ENCODE measurements around the gene C19orf12.
"Not testable (repeated sequence)": the region's sequence is repeated elsewhere in the genome, so short reads cannot be mapped to it uniquely, and the experiment has no call there.

The C19orf12 gene

GRCh38 chr19:29677001-29677817, 37.9 kb downstream of the C19orf12 start:
- no peak for DNase-seq (ENCODE audit: low read depth, low spot score)

- DNase-seq (ENCODE audit: low read depth, low spot score) = no peak
Measured at GRCh38 chr19:29676586-29676985, 38.5 kb downstream of the C19orf12 start.

GRCh38 chr19:29675650-29676186, 39.3 kb downstream of the C19orf12 start:
- no peak for DNase-seq (ENCODE audit: low read depth, low spot score)

GRCh38 chr19:29675120-29675649, 39.9 kb downstream of the C19orf12 start:
- no peak for DNase-seq (ENCODE audit: low read depth, low spot score)

GRCh38 chr19:29674374-29675119, 40.5 kb downstream of the C19orf12 start:
- DNase-seq (ENCODE audit: low read depth, low spot score) = no peak

- DNase-seq (ENCODE audit: low read depth, low spot score) = no peak
Measured at GRCh38 chr19:29673451-29674371, 41.4 kb downstream of the C19orf12 start.

- no peak for DNase-seq (ENCODE audit: low read depth, low spot score)
Measured at GRCh38 chr19:29672933-29673336, 42.1 kb downstream of the C19orf12 start.

- no peak for DNase-seq (ENCODE audit: low read depth, low spot score)
Measured at GRCh38 chr19:29672319-29672932, 42.6 kb downstream of the C19orf12 start.

- peak; percentile 24 for DNase-seq (ENCODE audit: low read depth, low spot score)
Measured at GRCh38 chr19:29671393-29672160, 43.5 kb downstream of the C19orf12 start.

- not testable (repeated sequence) for DNase-seq (ENCODE audit: low read depth, low spot score)
Measured at GRCh38 chr19:29671026-29671392, 44.1 kb downstream of the C19orf12 start.

- DNase-seq (ENCODE audit: low read depth, low spot score) = no peak
Measured at GRCh38 chr19:29670255-29670654, 44.8 kb downstream of the C19orf12 start.

GRCh38 chr19:29668746-29669609, 46.1 kb downstream of the C19orf12 start:
- DNase-seq (ENCODE audit: low read depth, low spot score) = no peak

GRCh38 chr19:29667901-29668341, 47.1 kb downstream of the C19orf12 start:
- DNase-seq (ENCODE audit: low read depth, low spot score) = no peak

- DNase-seq (ENCODE audit: low read depth, low spot score) = no peak
Measured at GRCh38 chr19:29667387-29667783, 47.7 kb downstream of the C19orf12 start.

- peak; percentile 81 for DNase-seq (ENCODE audit: low read depth, low spot score)
Measured at GRCh38 chr19:29666578-29667386, 48.3 kb downstream of the C19orf12 start.

- peak; percentile 80 for DNase-seq (ENCODE audit: low read depth, low spot score)
Measured at GRCh38 chr19:29665826-29666577, 49.1 kb downstream of the C19orf12 start.

GRCh38 chr19:29665215-29665825, 49.7 kb downstream of the C19orf12 start, which contains the start of gene PLEKHF1:
TSS of gene PLEKHF1 (plus strand) at chr19:29665461. CDS start at chr19:29673840, 8,379 bp downstream.
- DNase-seq (ENCODE audit: low read depth, low spot score) = peak; percentile 86
